ENCODE measurements around the gene CNEP1R1.
"Not testable (repeated sequence)": the region's sequence is repeated elsewhere in the genome, so short reads cannot be mapped to it uniquely, and the experiment has no call there.

The CNEP1R1 gene

GRCh38 chr16:49997721-49998251, 27.2 kb upstream of the CNEP1R1 start:
- Histone ChIP-seq H3K9ac (ENCODE audit: low read length in 2 of 2) (no peak overlapping the region), H3K9me3 (ENCODE audit: control insufficient read depth in 2 of 2, low read length in 2 of 2) (peaks cover 3 to 6% of the 10 kb centered on the region in 2 donors), H3K36me3 (ENCODE audit: control insufficient read depth in 2 of 2, insufficient read depth in 2 of 2, low read length in 2 of 2) (no peaks in the 10 kb centered on the region), H3K27me3 (ENCODE audit: control insufficient read depth in 1 of 2, insufficient read depth in 2 of 2, low read length in 2 of 2) (no peaks in the 10 kb centered on the region), H3K4me1 (ENCODE audit: control insufficient read depth, insufficient read depth, low read length) (no peaks in the 10 kb centered on the region), H3K4me3 (ENCODE audit: low read length in 2 of 2) (no peak overlapping the region), H3K27ac (ENCODE audit: low read length) (no peak overlapping the region)

GRCh38 chr16:49998991-49999390, 26.0 kb upstream of the CNEP1R1 start:
- Histone ChIP-seq H3K4me1 (ENCODE audit: control insufficient read depth, insufficient read depth, low read length) (no peaks in the 10 kb centered on the region), H3K9me3 (ENCODE audit: control insufficient read depth in 2 of 2, low read length in 2 of 2) (peaks cover 3 to 6% of the 10 kb centered on the region in 2 donors), H3K9ac (ENCODE audit: low read length in 2 of 2) (no peak overlapping the region), H3K27me3 (ENCODE audit: control insufficient read depth in 1 of 2, insufficient read depth in 2 of 2, low read length in 2 of 2) (no peaks in the 10 kb centered on the region), H3K27ac (ENCODE audit: low read length) (no peak overlapping the region), H3K4me3 (ENCODE audit: low read length in 2 of 2) (no peak overlapping the region), H3K36me3 (ENCODE audit: control insufficient read depth in 2 of 2, insufficient read depth in 2 of 2, low read length in 2 of 2) (no peaks in the 10 kb centered on the region)

GRCh38 chr16:50001144-50001543, 23.9 kb upstream of the CNEP1R1 start:
- H3K4me3 ChIP-seq (ENCODE audit: low read length in 2 of 2) = no peak overlapping the region
- H3K27ac ChIP-seq (ENCODE audit: low read length) = no peak overlapping the region
- H3K36me3 ChIP-seq (ENCODE audit: control insufficient read depth in 2 of 2, insufficient read depth in 2 of 2, low read length in 2 of 2) = no peaks in the 10 kb centered on the region
- H3K27me3 ChIP-seq (ENCODE audit: control insufficient read depth in 1 of 2, insufficient read depth in 2 of 2, low read length in 2 of 2) = no peaks in the 10 kb centered on the region
- H3K9ac ChIP-seq (ENCODE audit: low read length in 2 of 2) = no peak overlapping the region
- peaks cover 3 to 6% of the 10 kb centered on the region in 2 donors for H3K9me3 ChIP-seq (ENCODE audit: control insufficient read depth in 2 of 2, low read length in 2 of 2)
- no peaks in the 10 kb centered on the region for H3K4me1 ChIP-seq (ENCODE audit: control insufficient read depth, insufficient read depth, low read length)

GRCh38 chr16:50002190-50002589, 22.8 kb upstream of the CNEP1R1 start:
- no peaks in the 10 kb centered on the region for H3K36me3 ChIP-seq (ENCODE audit: control insufficient read depth in 2 of 2, insufficient read depth in 2 of 2, low read length in 2 of 2)
- H3K9ac ChIP-seq (ENCODE audit: low read length in 2 of 2) = no peak overlapping the region
- H3K4me3 ChIP-seq (ENCODE audit: low read length in 2 of 2) = no peak overlapping the region
- no peak overlapping the region for H3K27ac ChIP-seq (ENCODE audit: low read length)
- no peaks in the 10 kb centered on the region for H3K4me1 ChIP-seq (ENCODE audit: control insufficient read depth, insufficient read depth, low read length)
- H3K9me3 ChIP-seq (ENCODE audit: control insufficient read depth in 2 of 2, low read length in 2 of 2) = peaks cover 3 to 6% of the 10 kb centered on the region in 2 donors
- no peaks in the 10 kb centered on the region for H3K27me3 ChIP-seq (ENCODE audit: control insufficient read depth in 1 of 2, insufficient read depth in 2 of 2, low read length in 2 of 2)

- H3K4me3 ChIP-seq (ENCODE audit: low read length in 2 of 2) = no peak overlapping the region
- no peak overlapping the region for H3K9ac ChIP-seq (ENCODE audit: low read length in 2 of 2)
- no peaks in the 10 kb centered on the region for H3K4me1 ChIP-seq (ENCODE audit: control insufficient read depth, insufficient read depth, low read length)
- peaks cover 3% of the 10 kb centered on the region in 2 donors for H3K9me3 ChIP-seq (ENCODE audit: control insufficient read depth in 2 of 2, low read length in 2 of 2)
- no peaks in the 10 kb centered on the region for H3K36me3 ChIP-seq (ENCODE audit: control insufficient read depth in 2 of 2, insufficient read depth in 2 of 2, low read length in 2 of 2)
- H3K27ac ChIP-seq (ENCODE audit: low read length) = no peak overlapping the region
- H3K27me3 ChIP-seq (ENCODE audit: control insufficient read depth in 1 of 2, insufficient read depth in 2 of 2, low read length in 2 of 2) = no peaks in the 10 kb centered on the region
These were observed 20.8 kb upstream of the CNEP1R1 start for GRCh38 chr16:50004239-50004638.

GRCh38 chr16:50006964-50007363, 18.1 kb upstream of the CNEP1R1 start:
- Histone ChIP-seq H3K27me3 (ENCODE audit: control insufficient read depth in 1 of 2, insufficient read depth in 2 of 2, low read length in 2 of 2) (no peaks in the 10 kb centered on the region), H3K9ac (ENCODE audit: low read length in 2 of 2) (no peak overlapping the region), H3K27ac (ENCODE audit: low read length) (no peak overlapping the region), H3K4me1 (ENCODE audit: control insufficient read depth, insufficient read depth, low read length) (no peaks in the 10 kb centered on the region), H3K36me3 (ENCODE audit: control insufficient read depth in 2 of 2, insufficient read depth in 2 of 2, low read length in 2 of 2) (no peaks in the 10 kb centered on the region), H3K9me3 (ENCODE audit: control insufficient read depth in 2 of 2, low read length in 2 of 2) (peaks cover under 1 to 3% of the 10 kb centered on the region in 2 donors), H3K4me3 (ENCODE audit: low read length in 2 of 2) (no peak overlapping the region)

- Histone ChIP-seq H3K27me3 (ENCODE audit: control insufficient read depth in 1 of 2, insufficient read depth in 2 of 2, low read length in 2 of 2) (no peaks in the 10 kb centered on the region), H3K4me3 (ENCODE audit: low read length in 2 of 2) (no peak overlapping the region), H3K9ac (ENCODE audit: low read length in 2 of 2) (no peak overlapping the region), H3K27ac (ENCODE audit: low read length) (no peak overlapping the region), H3K36me3 (ENCODE audit: control insufficient read depth in 2 of 2, insufficient read depth in 2 of 2, low read length in 2 of 2) (no peaks in the 10 kb centered on the region), H3K4me1 (ENCODE audit: control insufficient read depth, insufficient read depth, low read length) (no peaks in the 10 kb centered on the region), H3K9me3 (ENCODE audit: control insufficient read depth in 2 of 2, low read length in 2 of 2) (no peaks in the 10 kb centered on the region)
These were observed 17.3 kb upstream of the CNEP1R1 start for GRCh38 chr16:50007744-50008143.

GRCh38 chr16:50010212-50010611, 14.8 kb upstream of the CNEP1R1 start:
- H3K27ac ChIP-seq (ENCODE audit: low read length) = no peak overlapping the region
- H3K9ac ChIP-seq (ENCODE audit: low read length in 2 of 2) = no peak overlapping the region
- H3K27me3 ChIP-seq (ENCODE audit: control insufficient read depth in 1 of 2, insufficient read depth in 2 of 2, low read length in 2 of 2) = no peaks in the 10 kb centered on the region
- H3K9me3 ChIP-seq (ENCODE audit: control insufficient read depth in 2 of 2, low read length in 2 of 2) = no peaks in the 10 kb centered on the region
- H3K4me1 ChIP-seq (ENCODE audit: control insufficient read depth, insufficient read depth, low read length) = no peaks in the 10 kb centered on the region
- no peaks in the 10 kb centered on the region for H3K36me3 ChIP-seq (ENCODE audit: control insufficient read depth in 2 of 2, insufficient read depth in 2 of 2, low read length in 2 of 2)
- no peak overlapping the region for H3K4me3 ChIP-seq (ENCODE audit: low read length in 2 of 2)

GRCh38 chr16:50011707-50012106, 13.3 kb upstream of the CNEP1R1 start:
- H3K4me3 ChIP-seq (ENCODE audit: low read length in 2 of 2) = no peak overlapping the region
- H3K4me1 ChIP-seq (ENCODE audit: control insufficient read depth, insufficient read depth, low read length) = no peaks in the 10 kb centered on the region
- no peak overlapping the region for H3K27ac ChIP-seq (ENCODE audit: low read length)
- H3K36me3 ChIP-seq (ENCODE audit: control insufficient read depth in 2 of 2, insufficient read depth in 2 of 2, low read length in 2 of 2) = no peaks in the 10 kb centered on the region
- no peak overlapping the region for H3K9ac ChIP-seq (ENCODE audit: low read length in 2 of 2)
- H3K9me3 ChIP-seq (ENCODE audit: control insufficient read depth in 2 of 2, low read length in 2 of 2) = no peaks in the 10 kb centered on the region
- H3K27me3 ChIP-seq (ENCODE audit: control insufficient read depth in 1 of 2, insufficient read depth in 2 of 2, low read length in 2 of 2) = no peaks in the 10 kb centered on the region

- Histone ChIP-seq H3K36me3 (ENCODE audit: control insufficient read depth in 2 of 2, insufficient read depth in 2 of 2, low read length in 2 of 2) (no peaks in the 10 kb centered on the region), H3K27ac (ENCODE audit: low read length) (no peak overlapping the region)
These were observed 12.8 kb upstream of the CNEP1R1 start for GRCh38 chr16:50012182-50012581.

GRCh38 chr16:50014211-50014610, 10.8 kb upstream of the CNEP1R1 start:
- not testable (repeated sequence) for H3K9me3 ChIP-seq (ENCODE audit: control insufficient read depth in 2 of 2, low read length in 2 of 2); H3K27me3 ChIP-seq (ENCODE audit: control insufficient read depth in 1 of 2, insufficient read depth in 2 of 2, low read length in 2 of 2); H3K9ac ChIP-seq (ENCODE audit: low read length in 2 of 2); H3K36me3 ChIP-seq (ENCODE audit: control insufficient read depth in 2 of 2, insufficient read depth in 2 of 2, low read length in 2 of 2); H3K4me1 ChIP-seq (ENCODE audit: control insufficient read depth, insufficient read depth, low read length); H3K27ac ChIP-seq (ENCODE audit: low read length); H3K4me3 ChIP-seq (ENCODE audit: low read length in 2 of 2)

More at GRCh38 chr16:50012182-50012581, 12.8 kb upstream of the CNEP1R1 start:
- Histone ChIP-seq H3K9me3 (ENCODE audit: control insufficient read depth in 2 of 2, low read length in 2 of 2) (no peaks in the 10 kb centered on the region), H3K4me1 (ENCODE audit: control insufficient read depth, insufficient read depth, low read length) (no peaks in the 10 kb centered on the region), H3K9ac (ENCODE audit: low read length in 2 of 2) (no peak overlapping the region), H3K27me3 (ENCODE audit: control insufficient read depth in 1 of 2, insufficient read depth in 2 of 2, low read length in 2 of 2) (no peaks in the 10 kb centered on the region), H3K4me3 (ENCODE audit: low read length in 2 of 2) (no peak overlapping the region)
